Measurements from ENCODE around the gene HRAS.

The HRAS gene

GRCh38 chr11:579830-580601, 44.6 kb upstream of the HRAS start:
- TF ChIP-seq REST (IDR thresholded peaks at IDR 0.05; ENCODE audit: insufficient read depth in 1 of 2, low read depth in 2 of 2, low read length in 2 of 2) = no peak

DNA sequence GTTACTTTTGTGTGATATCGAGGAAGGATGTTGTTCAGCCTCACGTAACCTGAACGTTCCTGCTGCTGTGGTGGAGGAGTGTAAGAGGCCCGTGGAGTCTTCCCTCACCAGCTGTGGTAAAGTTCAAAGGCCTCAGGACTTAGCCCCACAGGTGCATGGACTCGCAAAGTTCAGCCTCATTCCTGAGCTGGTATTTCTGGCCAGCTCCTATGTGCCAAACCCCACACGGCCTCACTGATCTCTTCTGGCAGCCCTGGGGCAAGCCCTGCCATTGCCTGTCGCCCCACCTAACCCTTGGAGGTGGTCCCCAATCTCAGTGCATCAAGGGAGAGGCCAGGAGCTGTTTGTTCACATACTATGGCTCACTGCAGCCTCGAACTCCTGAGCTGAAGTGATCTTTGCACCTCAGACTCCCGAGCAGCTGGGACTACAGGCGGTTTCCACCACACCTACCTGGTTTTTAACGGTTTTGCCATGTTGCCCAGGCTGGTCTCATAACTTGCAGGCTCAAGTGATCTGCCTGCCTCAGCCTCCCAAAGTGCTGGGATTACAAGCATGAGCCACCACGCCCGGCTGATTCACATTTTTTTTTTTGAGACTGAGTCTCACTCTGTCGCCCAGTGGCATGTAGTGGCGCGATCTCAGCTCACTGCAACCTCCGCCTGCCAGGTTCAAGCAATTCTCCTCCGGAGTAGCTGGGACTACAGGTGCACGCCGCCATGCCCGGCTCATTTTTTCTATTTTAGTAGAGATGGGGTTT, 43.1 kb upstream of the HRAS start:
- TF ChIP-seq REST (IDR thresholded peaks at IDR 0.05; ENCODE audit: insufficient read depth in 1 of 2, low read depth in 2 of 2, low read length in 2 of 2) (no peak), SIN3A (IDR thresholded peaks at IDR 0.05; ENCODE audit: borderline replicate concordance, insufficient read depth, low read length) (no peak), TAF1 (IDR thresholded peaks at IDR 0.05; ENCODE audit: borderline replicate concordance, insufficient read depth, low read length) (no peak), POLR2AphosphoS5 (IDR thresholded peaks at IDR 0.05; ENCODE audit: low read depth, low read length) (no peak), FOXP2 (optimal IDR thresholded peaks at IDR 0.05; ENCODE audit: borderline replicate concordance, extremely low read depth, extremely low read length, insufficient read depth) (no peak)

GRCh38 chr11:577611-577894, 42.2 kb upstream of the HRAS start:
- TF ChIP-seq TAF1 (IDR thresholded peaks at IDR 0.05; ENCODE audit: borderline replicate concordance, insufficient read depth, low read length) (no peak), FOXP2 (optimal IDR thresholded peaks at IDR 0.05; ENCODE audit: borderline replicate concordance, extremely low read depth, extremely low read length, insufficient read depth) (no peak), SIN3A (IDR thresholded peaks at IDR 0.05; ENCODE audit: borderline replicate concordance, insufficient read depth, low read length) (no peak), POLR2AphosphoS5 (IDR thresholded peaks at IDR 0.05; ENCODE audit: low read depth, low read length) (no peak), REST (IDR thresholded peaks at IDR 0.05; ENCODE audit: insufficient read depth in 1 of 2, low read depth in 2 of 2, low read length in 2 of 2) (no peak)

GRCh38 chr11:576811-577610, 41.6 kb upstream of the HRAS start:
- TF ChIP-seq SIN3A (IDR thresholded peaks at IDR 0.05; ENCODE audit: borderline replicate concordance, insufficient read depth, low read length) (no peak), POLR2AphosphoS5 (IDR thresholded peaks at IDR 0.05; ENCODE audit: low read depth, low read length) (no peak), TAF1 (IDR thresholded peaks at IDR 0.05; ENCODE audit: borderline replicate concordance, insufficient read depth, low read length) (no peak), REST (IDR thresholded peaks at IDR 0.05; ENCODE audit: insufficient read depth in 1 of 2, low read depth in 2 of 2, low read length in 2 of 2) (no peak), FOXP2 (optimal IDR thresholded peaks at IDR 0.05; ENCODE audit: borderline replicate concordance, extremely low read depth, extremely low read length, insufficient read depth) (no peak)
